ENCODE measurements around the gene NANS.

GRCh38 chr9:98104445-98104881 lies 47.9 kb downstream of the NANS start:
- TF ChIP-seq CTCF (IDR thresholded peaks at IDR 0.05) (no peak), POLR2A (IDR thresholded peaks at IDR 0.05) (no peak)

Measured in thyroid gland (tissue), 4 donors.